HG03135 (cell line): ENCODE data around the gene CMTM5.
"Not testable (repeated sequence)": the region's sequence is repeated elsewhere in the genome, so short reads cannot be mapped to it uniquely, and the experiment has no call there.

Experiments
- ATAC-seq: cut with Tn5 transposase; IDR thresholded peaks from one replicate; pipeline ENCODE4 v1.9.1; 2021; ENCODE audit warnings: mild to moderate bottlenecking, moderate library complexity; ENCODE audit not compliant: unreplicated experiment

CMTM5 gene

GRCh38 chr14:23396126-23396525 is 19.3 kb downstream of the CMTM5 start:
- no peak for ATAC-seq

- ATAC-seq = no peak
Observed at GRCh38 chr14:23396781-23397407, 20.0 kb downstream of the CMTM5 start.

DNA sequence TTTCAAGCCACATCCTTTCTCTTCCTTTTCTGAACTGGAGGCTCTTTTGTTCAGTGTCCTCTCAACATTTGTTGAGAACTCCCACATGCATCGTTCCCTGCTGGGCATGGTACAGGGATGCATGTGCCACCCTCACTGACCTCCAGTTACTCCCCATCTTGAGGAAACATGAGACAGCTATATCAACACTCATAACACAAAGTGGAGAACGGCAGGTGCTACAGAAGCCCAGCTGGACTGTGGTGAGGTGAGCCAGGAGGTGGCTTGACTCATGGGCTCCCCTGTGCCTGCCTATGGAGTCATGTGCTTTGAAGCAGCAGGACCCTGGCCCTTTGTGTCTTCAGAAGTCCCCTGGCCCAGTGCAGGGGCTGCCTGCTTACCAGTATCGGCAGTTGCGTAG is 21.5 kb downstream of the CMTM5 start:
- ATAC-seq = no peak

- no peak for ATAC-seq
Observed at GRCh38 chr14:23399136-23399535, 22.3 kb downstream of the CMTM5 start.

DNA sequence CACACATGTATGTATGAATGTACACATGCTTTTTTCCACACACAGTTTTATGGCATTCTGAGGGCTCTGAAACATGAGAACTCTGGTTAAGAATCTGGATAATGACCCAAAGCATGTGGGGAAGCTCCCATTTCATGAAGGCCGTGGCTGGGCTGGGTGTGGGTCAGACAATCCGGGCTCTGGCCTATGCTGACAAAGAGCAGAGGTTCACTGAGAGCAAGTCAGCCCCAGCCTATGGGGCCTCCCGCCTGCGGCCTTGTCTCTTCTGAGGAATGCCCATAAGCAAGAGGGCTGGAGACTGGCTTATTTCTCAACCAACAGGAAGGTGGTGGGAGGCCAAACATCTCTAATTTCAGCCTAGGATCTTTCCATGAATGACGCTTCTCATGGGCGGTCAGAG is 22.7 kb downstream of the CMTM5 start:
- no peak for ATAC-seq

DNA sequence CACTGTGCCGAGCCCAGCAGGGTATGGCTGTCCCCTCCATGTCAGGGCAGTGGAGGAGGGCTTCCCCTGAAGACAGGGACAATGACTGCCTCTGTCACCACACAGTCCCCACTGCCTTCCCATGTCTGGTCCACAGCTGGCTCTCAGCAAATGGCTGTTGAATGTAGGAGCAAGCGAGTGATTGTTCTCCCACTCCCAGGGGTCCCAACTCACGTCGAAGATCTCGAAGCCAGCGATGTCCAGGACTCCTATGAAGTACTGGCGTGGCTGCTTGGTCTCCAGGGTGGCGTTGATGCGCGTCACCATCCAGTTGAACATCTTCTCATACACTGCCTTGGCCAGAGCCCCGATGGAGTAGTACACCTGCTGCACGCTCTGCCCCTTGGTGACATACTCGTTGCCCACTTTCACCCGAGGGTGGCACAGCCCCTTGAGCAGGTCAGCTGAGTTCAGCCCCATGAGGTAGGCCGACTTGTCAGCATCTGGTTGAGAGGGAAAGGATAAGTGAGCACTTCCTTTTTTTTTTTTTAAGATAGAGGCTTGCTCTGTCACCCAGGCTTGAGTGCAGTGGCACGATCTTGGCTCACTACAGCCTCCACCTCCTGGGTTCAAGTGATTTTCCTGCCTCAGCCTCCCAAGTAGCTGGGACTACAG is 23.8 kb downstream of the CMTM5 start:
- ATAC-seq = not testable (repeated sequence)

DNA sequence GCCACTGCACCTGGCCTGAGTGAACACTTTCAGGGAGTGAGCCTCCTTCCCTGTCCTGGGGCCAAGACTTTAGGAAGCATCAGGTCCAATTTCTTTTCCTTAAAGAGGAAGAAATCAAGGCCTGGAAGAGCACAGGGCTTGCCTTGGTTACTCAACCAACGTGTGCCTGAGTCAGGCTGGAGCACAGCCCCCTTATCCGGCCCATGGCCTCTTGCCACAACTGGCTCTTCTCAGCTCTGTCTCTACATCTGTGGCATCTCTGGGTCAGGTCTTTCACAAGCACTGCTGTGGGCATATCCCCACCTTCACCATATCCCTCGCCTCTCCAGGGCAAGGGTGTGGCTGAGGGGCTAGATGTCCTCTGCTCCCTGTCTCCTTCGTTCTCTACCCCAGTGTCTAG is 24.4 kb downstream of the CMTM5 start:
- ATAC-seq = no peak

- ATAC-seq = no peak
Observed at GRCh38 chr14:23402296-23403138, 25.7 kb downstream of the CMTM5 start.

GRCh38 chr14:23403139-23403438 is 26.2 kb downstream of the CMTM5 start:
- no peak for ATAC-seq

DNA sequence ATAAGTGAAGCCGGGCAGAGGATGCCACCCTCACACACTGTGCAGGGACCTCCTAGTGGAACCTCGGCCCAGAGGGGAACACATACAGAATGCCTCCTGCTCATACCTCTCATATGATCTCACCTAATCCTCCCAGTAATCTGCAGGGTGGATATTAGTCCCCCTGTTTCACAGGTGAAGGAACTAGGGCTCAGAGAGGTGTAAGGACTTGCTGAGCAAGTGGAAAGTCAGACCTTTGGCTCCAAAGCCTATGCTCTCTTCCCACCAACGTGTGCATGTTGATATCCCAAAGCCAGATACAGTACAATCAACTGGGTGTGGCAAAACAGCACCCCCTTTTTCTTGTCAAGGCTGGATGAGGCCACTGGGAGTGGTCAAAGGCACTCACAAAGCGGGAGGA is 27.1 kb downstream of the CMTM5 start:
- no peak for ATAC-seq

- no peak for ATAC-seq
Observed at GRCh38 chr14:23404331-23404900, 27.6 kb downstream of the CMTM5 start.

DNA sequence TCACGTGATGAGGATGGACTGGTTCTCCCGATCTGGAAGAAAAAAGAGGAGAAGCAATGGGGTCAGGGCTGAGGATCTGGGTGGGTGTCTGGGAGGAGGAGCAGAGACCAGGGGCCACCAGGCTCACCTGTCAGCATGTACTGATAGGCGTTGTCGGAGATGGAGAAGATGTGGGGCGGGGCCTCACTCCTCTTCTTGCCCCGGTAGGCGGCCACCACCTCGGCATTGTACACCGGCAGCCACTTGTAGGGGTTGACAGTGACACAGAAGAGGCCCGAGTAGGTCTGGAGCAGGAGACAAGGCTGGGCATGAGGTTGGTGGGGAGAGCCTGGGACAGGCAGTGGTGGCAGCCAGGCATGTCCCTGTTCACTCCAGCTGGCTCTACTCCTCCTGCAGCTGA is 28.2 kb downstream of the CMTM5 start:
- ATAC-seq = no peak

- no peak for ATAC-seq
Observed at GRCh38 chr14:23405516-23406025, 28.7 kb downstream of the CMTM5 start.

DNA sequence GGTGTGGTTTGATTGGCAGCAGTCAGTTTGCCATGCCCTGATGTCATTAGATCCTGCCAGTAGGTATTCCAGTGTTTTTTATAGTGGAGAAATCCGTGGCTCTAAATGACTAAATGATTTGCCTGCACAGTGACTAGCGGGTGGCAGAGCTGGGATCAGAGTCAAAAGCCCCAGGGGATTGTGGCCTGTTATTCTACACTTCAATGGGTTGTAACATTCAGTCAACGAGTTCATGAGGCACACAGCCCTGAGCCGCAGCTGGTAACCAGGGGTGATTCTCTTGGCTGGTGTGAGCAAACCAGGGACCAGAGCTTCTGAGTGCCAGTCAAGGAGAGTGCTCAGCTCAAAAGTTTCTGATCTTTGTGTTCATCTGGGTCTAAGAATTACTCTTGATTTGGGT is 29.4 kb downstream of the CMTM5 start:
- no peak for ATAC-seq

DNA sequence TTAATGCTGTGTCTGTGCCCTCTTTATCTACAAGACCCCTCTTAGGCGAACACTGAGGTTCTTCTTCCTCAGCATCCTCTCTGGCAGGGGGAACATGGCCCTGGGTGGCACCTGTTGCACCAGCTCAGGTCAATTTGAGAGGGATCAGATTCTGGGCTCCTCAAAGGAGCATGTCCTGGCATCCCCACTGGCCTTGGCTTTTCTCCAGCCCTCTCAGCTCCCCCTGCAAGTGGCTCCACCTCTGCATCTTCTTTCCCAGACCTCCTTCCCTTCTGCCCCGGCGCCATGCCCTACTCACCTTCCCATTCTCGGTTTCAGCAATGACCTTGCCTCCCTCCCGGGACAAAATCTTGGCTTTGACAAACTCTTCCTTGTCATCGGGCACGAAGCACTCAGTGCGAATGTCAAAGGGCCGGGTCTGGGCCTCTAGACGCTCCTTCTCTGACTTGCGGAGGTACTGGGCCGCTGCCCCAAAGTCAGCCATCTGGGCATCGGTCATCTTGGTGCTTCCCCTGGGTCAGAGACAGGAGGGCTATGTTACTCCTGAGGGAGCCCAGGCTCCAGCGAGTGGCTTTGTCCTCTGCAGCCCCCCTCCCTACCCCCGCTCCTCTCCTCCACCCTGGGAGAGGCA is 30.0 kb downstream of the CMTM5 start:
- no peak for ATAC-seq

GRCh38 chr14:23407516-23408306 is 30.9 kb downstream of the CMTM5 start, which contains the start of gene MYH6:
Gene MYH6 (minus strand): TSS chr14:23408273. CDS start chr14:23407223, 1,050 bp downstream.
- no peak for ATAC-seq

DNA sequence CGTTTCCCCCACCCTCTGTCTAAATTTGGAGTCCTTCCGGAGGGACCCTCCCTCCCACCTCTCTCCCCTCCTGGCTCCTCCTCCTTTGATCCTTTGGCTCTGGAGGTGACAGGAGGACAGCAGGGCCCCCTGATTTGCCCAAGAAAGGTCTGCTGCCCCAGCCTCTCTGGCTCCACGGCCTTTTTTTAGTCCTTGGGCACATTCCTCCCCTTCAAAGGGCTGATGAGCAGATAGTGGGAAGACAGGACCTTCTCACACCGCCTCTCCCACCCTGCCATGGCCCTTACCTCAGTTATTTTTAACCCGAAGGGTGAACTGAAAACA is 31.4 kb downstream of the CMTM5 start:
- no peak for ATAC-seq

GRCh38 chr14:23409475-23409874 is 32.6 kb downstream of the CMTM5 start:
- no peak for ATAC-seq

DNA sequence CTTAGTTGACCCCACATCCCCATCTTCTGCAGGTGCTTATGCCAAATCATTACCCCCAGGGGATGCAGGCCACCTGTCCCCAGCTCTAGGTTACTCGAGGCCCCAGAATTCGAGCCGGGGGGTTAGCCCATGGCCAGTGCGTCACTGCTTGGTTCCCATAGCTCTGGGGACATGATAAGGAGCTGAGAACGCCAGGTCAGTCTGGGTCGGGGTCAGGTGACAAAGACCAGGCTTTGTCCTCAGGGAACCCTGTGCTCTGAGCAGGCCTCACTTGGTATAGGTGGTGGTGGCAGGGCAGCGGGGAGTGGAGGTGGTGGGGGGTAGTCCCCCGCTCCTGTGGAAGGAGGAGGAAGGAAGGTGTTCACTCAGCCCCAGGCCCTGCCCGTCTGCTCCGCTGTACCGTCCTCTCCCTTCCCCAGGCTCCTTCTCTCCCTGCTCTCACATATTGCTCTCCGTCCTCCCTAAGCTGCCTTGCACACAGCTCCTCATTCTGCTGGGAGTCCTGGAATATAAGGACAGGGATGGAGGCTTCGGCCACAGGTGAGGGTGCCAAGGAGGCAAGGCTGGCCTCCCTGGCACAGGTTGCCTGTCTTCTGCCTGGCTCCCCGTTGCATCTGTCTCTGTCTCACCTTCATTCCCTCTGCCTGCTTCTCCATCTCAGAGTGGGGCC is 33.3 kb downstream of the CMTM5 start:
- no peak for ATAC-seq
